ENCODE results near the gene DLG5. TPM values are rescaled to one million over a fixed set of nuclear protein-coding genes. Genes with fewer than 3 reads are reported as not detected.

The DLG5 gene
- total and polyA plus RNA-seq, 9 of the 15 experiments (the other 6 are each of a cell fraction or from before 2014, with no cell fraction given), result 1.4 to 26.8 (median 11.2) TPM

GRCh38 chr10:77890097-77890496, 36.5 kb downstream of the DLG5 start:
- H3K9ac ChIP-seq (ENCODE audit: insufficient read depth in 1 of 2, low read depth in 2 of 2, low read length in 2 of 2), result no peak overlapping the region
- in situ Hi-C loops (cut with MboI), result no loop called here
- DNase-seq (ENCODE audit: extremely low read depth in 1 of 4, low spot score in 3 of 4) (peak; percentile 47 to 60 (median 54)), FAIRE-seq (peak; percentile 77), ATAC-seq (peak; percentile 76)
- peaks cover 36% of the 10 kb centered on the region; the same call in 1 of the 2 replicates for H4K20me1 ChIP-seq (replicated peaks; ENCODE audit: control insufficient read depth, insufficient read depth, low read length)
- H3K27ac ChIP-seq (ENCODE audit: extremely low read depth, low read depth, low read length), result no peak overlapping the region
- H3K27me3 ChIP-seq (ENCODE audit: control insufficient read depth in 2 of 2, insufficient read depth in 2 of 2, low read length in 2 of 2), result no peaks in the 10 kb centered on the region
- ChIA-PET POLR2A (interaction anchor here (0.9 to 3.2 kb wide), 12 partner anchors 9 to 155 kb away, joined by 3 to 16 read pairs (median 5); partner anchors contain the start of gene RPS24), CTCF (ENCODE audit: low intra/inter-chr PET ratio) (interaction anchor here (0.5 to 0.8 kb wide), 2 partner anchors 83 to 139 kb away, joined by 3 to 7 read pairs; partner anchors contain the start of gene POLR3A)
- no peak overlapping the region for H2AFZ ChIP-seq (ENCODE audit: low read depth, low read length)
- H3K9me1 ChIP-seq (ENCODE audit: control insufficient read depth, insufficient read depth, low read length), result peaks cover 12% of the 10 kb centered on the region
- no peaks in the 10 kb centered on the region for H3K9me3 ChIP-seq (replicated peaks; ENCODE audit: control insufficient read depth, insufficient read depth, low read depth, low read length)
- no TSS peak for BruUV-seq (replicated peaks)
- WGBS (ENCODE audit: insufficient coverage, low coverage, missing lambda C conversion rate), result 46% methylated on average over 7 of the region's 7 CpGs
- intact Hi-C loops (cut with micrococcal nuclease), result loop anchor here (5.0 kb wide), 1 partner anchor 82 kb away; no protein-coding TSS in a partner anchor
- peaks cover 34% of the 10 kb centered on the region for H3K79me2 ChIP-seq (ENCODE audit: control insufficient read depth, insufficient read depth, low read length)
- H3K4me2 ChIP-seq (ENCODE audit: insufficient read depth, low read length), result no peak overlapping the region
- no peaks in the 10 kb centered on the region for H3K36me3 ChIP-seq (ENCODE audit: control insufficient read depth, insufficient read depth, low read length)
- no peak overlapping the region for H3K4me3 ChIP-seq
- H3K4me1 ChIP-seq (replicated peaks in 1 of 2; ENCODE audit: control insufficient read depth in 2 of 2, insufficient read depth in 2 of 2, low read length in 2 of 2), result peaks cover 20 to 22% of the 10 kb centered on the region in 2 experiments
- TF ChIP-seq CREM (IDR thresholded peaks at IDR 0.05; ENCODE audit: low read depth) (peak; percentile 38; the same call in 1 of the 2 replicates), PTBP1 (IDR thresholded peaks at IDR 0.05; ENCODE audit: low read depth, low read length) (no peak), ZBTB26 (CRISPR knock-in tag; IDR thresholded peaks at IDR 0.05) (0 out of 2 replicates have a peak, but pooled peaks have one; percentile 26), MAX (CRISPR knock-in tag; IDR thresholded peaks at IDR 0.05) (no peak), SPI1 (IDR thresholded peaks at IDR 0.05; ENCODE audit: borderline replicate concordance, low read depth, low read length) (peak; percentile 48; the same call in 1 of the 2 replicates), RCOR1 (IDR thresholded peaks at IDR 0.05; ENCODE audit: borderline replicate concordance in 1 of 2, low read depth in 2 of 2, low read length in 2 of 2) (peak in 1 of 2 experiments; percentile 58; a peak in 2 of 4 replicates), NCOA6 (IDR thresholded peaks at IDR 0.05) (no peak), ZNF696 (CRISPR knock-in tag; conservative IDR thresholded peaks at IDR 0.05) (no peak), REST (IDR thresholded peaks at IDR 0.05; ENCODE audit: borderline replicate concordance) (peak; percentile 43; the same call in 1 of the 2 replicates), REST (CRISPR knock-in tag; IDR thresholded peaks at IDR 0.05; ENCODE audit: low read depth) (no peak), CTCF (IDR thresholded peaks at IDR 0.05 in 2 of 3, conservative IDR thresholded peaks at IDR 0.05 in 1 of 3; ENCODE audit: insufficient read depth in 2 of 3, low read depth in 1 of 3, low read length in 3 of 3) (peak; percentile 69 to 74 (median 71))
